Testis (tissue), 3 donors: ENCODE measurements around the gene CTIF. TPM values are rescaled to one million over a fixed set of nuclear protein-coding genes. Genes with fewer than 3 reads are reported as not detected.

Source experiments
- DNase-seq: peaks from one replicate; pipeline ENCODE4 v3.0.0-alpha.2; 2019
- H3K27ac ChIP-seq, 2 donors: fragments of 200-600 bp; sonication (generic); one replicate each; pipeline ENCODE4 v1.5.1; 2019
- H3K27me3 ChIP-seq: fragments of 200-600 bp; sonication (generic); one replicate; pipeline ENCODE4 v1.5.1; 2019
- H3K36me3 ChIP-seq: fragments of 200-600 bp; sonication (generic); one replicate; pipeline ENCODE4 v1.5.1; 2017; ENCODE audit warnings: low read depth; ENCODE audit errors: missing control alignments
- H3K4me1 ChIP-seq: fragments of 200-600 bp; sonication (generic); one replicate; pipeline ENCODE4 v1.5.1; 2019
- H3K4me3 ChIP-seq, 2 donors: fragments of 200-600 bp; sonication (generic); one replicate each; pipeline ENCODE4 v1.5.1; 2017 to 2019
- H3K9me3 ChIP-seq: fragments of 200-600 bp; sonication (generic); one replicate; pipeline ENCODE4 v1.5.1; 2017
- CTCF ChIP-seq, 3 experiments: fragments of 450-650 bp in 2 of 3; fragments of 200-600 bp in 1 of 3; sonication (generic) in 1 of 3; IDR thresholded peaks; one replicate each; pipeline ENCODE4 v1.5.1; 2016 to 2019; ENCODE audit warnings: antibody characterized with exemption in 3 of 3, mild to moderate bottlenecking in 2 of 3, moderate library complexity in 1 of 3
- POLR2A ChIP-seq: fragments of 450-650 bp; IDR thresholded peaks from one replicate; pipeline ENCODE4 v1.6.1; 2017; ENCODE audit warnings: antibody characterized with exemption, mild to moderate bottlenecking, moderate library complexity
- WGBS, 2 donors: methylation state at CpG; one replicate each; pipeline ENCODE4 v1.1.5; 2018; 5-methylcytosine and 5-hydroxymethylcytosine counted together
- intact Hi-C: fragments of 100-400 bp; cut with DNase I; formaldehyde crosslinking; loops from one replicate; pipeline ENCODE4 v1.15.1; 2023; ENCODE audit warnings: low total_unique reads
- polyA plus RNA-seq: library from polyadenylated mRNA; stranded (reverse); fragments of 350-450 nt; fragmentation: Illumina TruSeq; extraction: RNeasy Lipid Tissue Mini Kit (QIAGEN cat#74804); gene quantifications from one replicate; pipeline ENCODE4 v1.2.3, GENCODE V29; 2014; ENCODE audit warnings: low read depth, low replicate concordance; ENCODE audit not compliant: insufficient read depth
- total RNA-seq, 2 donors: library from RNA; depleted of rRNA; stranded (reverse); fragments of >200 nt; gene quantifications; one replicate each; pipeline ENCODE4 v1.2.3, GENCODE V29; 2016

Gene CTIF
- total and polyA plus RNA-seq, 3 donors from 2014 or later: 33.8 to 41.5 (median 35.6) TPM

GRCh38 chr18:48815581-48816324 is 276.9 kb downstream of the CTIF start:
- 97% methylated on average over 5 of the region's 5 CpGs for WGBS, 2 donors
- H3K4me3 ChIP-seq: no peak overlapping the region

DNA sequence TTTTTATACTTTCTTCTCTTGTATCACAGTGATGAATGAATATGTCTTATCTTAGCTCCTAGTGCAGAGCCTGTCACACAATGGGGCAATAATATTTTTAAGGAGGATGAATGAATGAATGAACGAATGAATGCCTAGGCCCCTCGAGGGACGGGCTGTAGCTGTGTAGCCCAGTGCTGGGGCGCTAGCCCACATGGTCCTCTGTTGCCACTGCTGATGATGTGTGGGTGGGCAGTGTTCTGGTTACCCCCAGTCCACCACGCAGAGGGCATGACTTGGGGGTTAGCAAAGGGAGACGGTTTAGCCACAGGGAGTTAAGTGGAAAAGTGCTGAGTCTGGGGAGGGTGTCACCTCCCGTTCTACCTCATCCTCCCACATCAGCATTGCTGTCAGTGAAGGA is 277.7 kb downstream of the CTIF start:
- intact Hi-C loops: no loop called here
- H3K4me1 ChIP-seq: no peaks in the 10 kb centered on the region
- DNase-seq: no peak
- H3K27ac ChIP-seq: no peak overlapping the region
- TF ChIP-seq POLR2A (no peak), CTCF (IDR thresholded peaks at IDR 0.05) (no peak)
- WGBS, 2 donors: 75 to 80% methylated on average over 7 of the region's 7 CpGs
- H3K27me3 ChIP-seq: no peaks in the 10 kb centered on the region
- no peaks in the 10 kb centered on the region for H3K9me3 ChIP-seq
- no peak overlapping the region for H3K4me3 ChIP-seq
- no peaks in the 10 kb centered on the region for H3K36me3 ChIP-seq

More at GRCh38 chr18:48815581-48816324, 276.9 kb downstream of the CTIF start:
- no peak for DNase-seq
- Histone ChIP-seq H3K27me3 (no peaks in the 10 kb centered on the region), H3K36me3 (no peaks in the 10 kb centered on the region), H3K4me1 (no peaks in the 10 kb centered on the region), H3K9me3 (no peaks in the 10 kb centered on the region), H3K27ac (no peak overlapping the region)
- intact Hi-C loops: no loop called here
- TF ChIP-seq CTCF (IDR thresholded peaks at IDR 0.05) (no peak), POLR2A (no peak)

GRCh38 chr18:48817021-48817461 is 278.2 kb downstream of the CTIF start:
- Histone ChIP-seq H3K9me3 (no peaks in the 10 kb centered on the region), H3K27ac (no peak overlapping the region), H3K27me3 (no peaks in the 10 kb centered on the region), H3K36me3 (no peaks in the 10 kb centered on the region), H3K4me3 (no peak overlapping the region), H3K4me1 (no peaks in the 10 kb centered on the region)
- 85 to 91% methylated on average over 8 to 15 of the region's 17 CpGs for WGBS, 2 donors
- intact Hi-C loops: no loop called here
- no peak for TF ChIP-seq CTCF (IDR thresholded peaks at IDR 0.05)
- no peak for TF ChIP-seq POLR2A
- peak; percentile 7 for DNase-seq

GRCh38 chr18:48818329-48819254 is 279.8 kb downstream of the CTIF start:
- Histone ChIP-seq H3K36me3 (no peaks in the 10 kb centered on the region), H3K9me3 (no peaks in the 10 kb centered on the region), H3K4me3 (no peak overlapping the region), H3K4me1 (no peaks in the 10 kb centered on the region), H3K27ac (no peak overlapping the region), H3K27me3 (no peaks in the 10 kb centered on the region)
- DNase-seq: peak; percentile 9
- TF ChIP-seq POLR2A (no peak), CTCF (IDR thresholded peaks at IDR 0.05) (no peak)
- 85 to 87% methylated on average over 18 of the region's 18 CpGs for WGBS, 2 donors
- intact Hi-C loops: no loop called here
